Subcutaneous abdominal adipose tissue (tissue), 5 donors: ENCODE measurements around the gene FGD6.
"Not testable (repeated sequence)": the region's sequence is repeated elsewhere in the genome, so short reads cannot be mapped to it uniquely, and the experiment has no call there.

Experiments used
- H3K27ac ChIP-seq: one replicate; pipeline ENCODE4 v1.7.0; 2013; ENCODE audit warnings: low read depth, mild to moderate bottlenecking, inconsistent platforms, low read length, moderate library complexity
- H3K27me3 ChIP-seq, 5 donors: one replicate each; pipeline ENCODE4 v1.7.0; 2013; ENCODE audit warnings: low read length in 5 of 5, inconsistent platforms in 1 of 5; ENCODE audit not compliant: control insufficient read depth in 5 of 5, insufficient read depth in 4 of 5
- H3K36me3 ChIP-seq, 5 donors: one replicate each; pipeline ENCODE4 v1.7.0; 2013; ENCODE audit warnings: low read length in 5 of 5; ENCODE audit not compliant: control insufficient read depth in 5 of 5, insufficient read depth in 5 of 5
- H3K4me1 ChIP-seq, 5 donors: one replicate each; pipeline ENCODE4 v1.7.0; 2013; ENCODE audit warnings: low read length in 5 of 5, mild to moderate bottlenecking in 3 of 5, moderate library complexity in 1 of 5; ENCODE audit not compliant: control insufficient read depth in 5 of 5, insufficient read depth in 5 of 5
- H3K4me3 ChIP-seq, 5 donors: one replicate each; pipeline ENCODE4 v1.7.0; 2013; ENCODE audit warnings: low read length in 5 of 5, low read depth in 1 of 5
- H3K9ac ChIP-seq, 5 donors: one replicate each; pipeline ENCODE4 v1.7.0; 2013; ENCODE audit warnings: low read length in 5 of 5, mild to moderate bottlenecking in 4 of 5, moderate library complexity in 3 of 5
- H3K9me3 ChIP-seq, 5 donors: one replicate each; pipeline ENCODE4 v1.7.0; 2013; ENCODE audit warnings: low read length in 5 of 5; ENCODE audit not compliant: control insufficient read depth in 5 of 5
- donor health status: healthy.
- donor health status: healthy.
- donor health status: healthy.
- donor health status: healthy.
- donor health status: healthy.

FGD6 gene

GRCh38 chr12:95237315-95237714, 20.0 kb upstream of the FGD6 start:
- H3K4me3 ChIP-seq, result no peak overlapping the region
- H3K4me1 ChIP-seq, result peaks cover 0 to 13% (median 4%) of the 10 kb centered on the region in 5 donors
- no peak overlapping the region for H3K27ac ChIP-seq
- H3K36me3 ChIP-seq, result no peaks in the 10 kb centered on the region
- no peak overlapping the region for H3K9ac ChIP-seq
- no peaks in the 10 kb centered on the region for H3K9me3 ChIP-seq
- no peaks in the 10 kb centered on the region for H3K27me3 ChIP-seq

GRCh38 chr12:95235621-95236020, 18.4 kb upstream of the FGD6 start:
- H3K36me3 ChIP-seq, H3K27me3 ChIP-seq, H3K4me3 ChIP-seq, H3K9ac ChIP-seq, H3K9me3 ChIP-seq, H3K27ac ChIP-seq: not testable (repeated sequence)
- H3K4me1 ChIP-seq, result peaks cover 0 to 14% (median 4%) of the 10 kb centered on the region in 5 donors

- not testable (repeated sequence) for H3K36me3 ChIP-seq, H3K9ac ChIP-seq, H3K27me3 ChIP-seq, H3K9me3 ChIP-seq, H3K4me3 ChIP-seq, H3K27ac ChIP-seq
- peaks cover 0 to 10% (median 1%) of the 10 kb centered on the region in 5 donors for H3K4me1 ChIP-seq
Measured at GRCh38 chr12:95234187-95234586, 16.9 kb upstream of the FGD6 start.

DNA sequence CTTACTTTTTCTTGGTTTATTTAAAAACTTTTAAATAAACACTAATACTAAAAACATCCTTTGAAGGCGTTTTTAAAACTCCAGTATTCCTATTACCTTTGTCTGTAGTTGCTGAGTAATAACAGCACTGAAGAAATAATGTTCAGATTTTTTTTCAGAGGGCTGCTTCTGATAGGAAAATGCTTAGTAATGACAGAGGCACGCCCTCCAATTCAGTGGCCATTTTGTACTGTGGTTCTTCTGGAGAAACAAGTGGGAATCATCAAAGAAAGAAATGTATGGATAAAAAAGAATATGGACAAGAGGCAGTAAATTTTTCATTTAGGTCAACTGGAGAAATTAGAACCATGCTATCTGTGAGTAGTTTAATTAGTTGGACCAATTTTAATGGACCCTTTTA, 13.9 kb upstream of the FGD6 start:
- no peak overlapping the region for H3K4me3 ChIP-seq
- H3K27me3 ChIP-seq, result no peaks in the 10 kb centered on the region
- no peak overlapping the region for H3K27ac ChIP-seq
- H3K9ac ChIP-seq, result no peak overlapping the region
- H3K36me3 ChIP-seq, result no peaks in the 10 kb centered on the region
- H3K9me3 ChIP-seq, result no peaks in the 10 kb centered on the region
- peaks cover 0 to 10% (median 0%) of the 10 kb centered on the region in 5 donors for H3K4me1 ChIP-seq

DNA sequence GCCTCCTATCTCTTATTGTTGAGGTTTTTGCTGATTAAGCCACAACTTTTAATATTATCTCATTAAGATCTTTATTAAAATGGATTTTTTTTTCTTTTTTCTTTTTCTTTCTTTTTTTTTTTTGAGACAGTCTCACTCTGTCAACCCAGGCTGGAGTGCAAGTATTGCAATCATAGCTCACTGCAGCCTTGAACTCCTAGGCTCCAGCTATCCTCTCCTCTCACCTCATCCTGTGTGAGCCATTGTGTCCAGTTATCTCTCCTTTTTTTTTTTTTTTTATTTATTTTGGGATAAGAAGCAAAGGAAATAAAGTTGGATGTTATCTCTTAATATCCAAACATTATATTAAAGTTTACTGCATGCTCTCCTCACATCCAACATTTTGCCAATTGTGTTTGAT, 13.0 kb upstream of the FGD6 start:
- no peaks in the 10 kb centered on the region for H3K9me3 ChIP-seq
- no peak overlapping the region for H3K9ac ChIP-seq
- H3K27ac ChIP-seq, result no peak overlapping the region
- H3K27me3 ChIP-seq, result no peaks in the 10 kb centered on the region
- H3K36me3 ChIP-seq, result no peaks in the 10 kb centered on the region
- H3K4me3 ChIP-seq, result no peak overlapping the region
- H3K4me1 ChIP-seq, result peaks cover 0 to 10% (median 0%) of the 10 kb centered on the region in 5 donors

GRCh38 chr12:95229636-95230035, 12.4 kb upstream of the FGD6 start:
- Histone ChIP-seq H3K27me3 (no peaks in the 10 kb centered on the region), H3K27ac (no peak overlapping the region), H3K4me3 (no peak overlapping the region), H3K9ac (no peak overlapping the region), H3K9me3 (no peaks in the 10 kb centered on the region), H3K4me1 (peaks cover 0 to 10% (median under 1%) of the 10 kb centered on the region in 5 donors), H3K36me3 (peaks cover 0 to 6% (median 5%) of the 10 kb centered on the region in 5 donors)

DNA sequence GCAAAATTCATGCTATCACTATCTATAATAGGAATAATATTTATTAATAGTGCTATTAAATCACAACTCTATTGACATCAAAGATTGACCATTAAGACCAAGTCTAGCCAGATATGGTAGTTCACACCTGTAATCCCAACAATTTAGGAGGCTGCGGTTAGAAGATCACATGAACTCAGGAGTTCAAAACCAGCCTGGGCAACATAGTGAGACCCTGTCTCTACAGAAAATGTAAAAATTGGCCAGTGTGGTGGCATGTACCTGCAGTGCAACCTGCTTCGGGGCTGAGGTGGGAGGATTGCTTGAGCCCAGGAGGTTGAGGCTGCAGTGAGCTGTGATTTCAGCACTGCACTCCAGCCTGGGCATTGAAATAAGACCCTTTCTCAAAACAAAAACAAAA, 11.3 kb upstream of the FGD6 start:
- Histone ChIP-seq H3K4me3 (no peak overlapping the region), H3K4me1 (peaks cover 0 to 10% (median 5%) of the 10 kb centered on the region in 5 donors), H3K9me3 (no peaks in the 10 kb centered on the region), H3K27me3 (no peaks in the 10 kb centered on the region), H3K9ac (no peak overlapping the region), H3K27ac (no peak overlapping the region), H3K36me3 (peaks cover 0 to 11% (median 8%) of the 10 kb centered on the region in 5 donors)

DNA sequence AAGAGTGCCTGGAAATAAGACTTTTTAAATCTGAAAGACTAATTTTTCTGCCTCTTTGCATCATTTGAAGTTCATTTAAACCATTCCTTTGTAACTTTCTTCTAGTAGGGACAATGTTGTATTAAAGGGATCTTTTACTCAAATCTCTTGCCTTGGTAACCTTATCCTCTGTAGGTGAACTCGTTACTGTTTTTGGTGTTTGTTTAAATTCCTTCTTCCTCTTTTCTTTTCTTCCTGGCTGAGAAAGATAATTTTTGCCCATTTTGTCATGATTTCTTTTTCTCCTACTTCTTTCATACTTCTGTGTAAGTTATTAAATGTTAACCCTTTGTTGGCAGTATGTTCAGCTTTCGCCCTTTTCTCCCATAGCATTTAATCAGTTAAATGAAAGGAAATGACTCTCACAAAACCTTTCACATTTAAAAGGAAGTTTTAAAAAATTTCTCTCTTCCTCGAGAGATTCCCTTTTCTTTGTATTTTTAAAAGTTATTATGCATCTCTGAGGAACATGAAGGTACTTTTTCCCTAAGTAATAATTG, 10.6 kb upstream of the FGD6 start:
- no peak overlapping the region for H3K27ac ChIP-seq
- H3K9me3 ChIP-seq, result no peaks in the 10 kb centered on the region
- peaks cover 0 to 10% (median 5%) of the 10 kb centered on the region in 5 donors for H3K4me1 ChIP-seq
- H3K4me3 ChIP-seq, result no peak overlapping the region
- no peak overlapping the region for H3K9ac ChIP-seq
- H3K27me3 ChIP-seq, result no peaks in the 10 kb centered on the region
- H3K36me3 ChIP-seq, result peaks cover 0 to 11% (median 8%) of the 10 kb centered on the region in 5 donors

GRCh38 chr12:95225645-95226212, 8.5 kb upstream of the FGD6 start:
- H3K27me3 ChIP-seq, result no peaks in the 10 kb centered on the region
- H3K9me3 ChIP-seq, result no peaks in the 10 kb centered on the region
- H3K4me3 ChIP-seq, result no peak overlapping the region
- H3K27ac ChIP-seq, result no peak overlapping the region
- peaks cover 0 to 9% (median 3%) of the 10 kb centered on the region in 5 donors for H3K4me1 ChIP-seq
- no peak overlapping the region for H3K9ac ChIP-seq
- peaks cover 0 to 11% (median 8%) of the 10 kb centered on the region in 5 donors for H3K36me3 ChIP-seq

- H3K4me1 ChIP-seq, result peaks cover 0 to 9% (median 4%) of the 10 kb centered on the region in 5 donors
- H3K4me3 ChIP-seq, result no peak overlapping the region
- peaks cover 0 to 11% (median 8%) of the 10 kb centered on the region in 5 donors for H3K36me3 ChIP-seq
- no peak overlapping the region for H3K9ac ChIP-seq
- no peaks in the 10 kb centered on the region for H3K9me3 ChIP-seq
- H3K27me3 ChIP-seq, result no peaks in the 10 kb centered on the region
- H3K27ac ChIP-seq, result no peak overlapping the region
Measured at GRCh38 chr12:95224202-95225170, 7.2 kb upstream of the FGD6 start.
